ENCODE measurements around the gene C11orf68. TPM values are rescaled to one million over a fixed set of nuclear protein-coding genes. Genes with fewer than 3 reads are reported as not detected.
A peak's percentile ranks its signal among the peaks of the same experiment; 100 is the strongest.

Gene C11orf68
- polyA plus RNA-seq, 3 donors, result 21.8 to 31.5 (median 22.8) TPM

- Mint-ChIP-seq H3K9me3 (peaks cover 0 to 4% (median 0%) of the 10 kb centered on the region in 7 donors), H3K36me3 (no peaks in the 10 kb centered on the region), H3K27ac (peak overlapping the region in 5 of 7 donors; percentile 92 to 98 (median 96)), H3K27me3 (ENCODE audit: low read depth in 3 of 3) (peaks cover 0 to 4% (median 2%) of the 10 kb centered on the region in 3 donors), H3K4me1 (peaks cover 30% of the 10 kb centered on the region), H3K4me3 (no peak overlapping the region)
- H3K36me3 ChIP-seq (replicated peaks in 1 of 2; ENCODE audit: control insufficient read depth in 1 of 2, insufficient read depth in 2 of 2, low read length in 2 of 2), result no peaks in the 10 kb centered on the region
- no peaks in the 10 kb centered on the region for H3K9me3 ChIP-seq (replicated peaks in 1 of 2; ENCODE audit: control insufficient read depth in 1 of 2, insufficient read depth in 1 of 2, low read length in 2 of 2)
- no peak overlapping the region for H2AFZ ChIP-seq (ENCODE audit: insufficient read depth, low read depth, low read length, poor library complexity, severe bottlenecking)
- no peak for TF ChIP-seq CTCF (IDR thresholded peaks at IDR 0.05)
- H4K20me1 ChIP-seq (ENCODE audit: insufficient read depth, low read length), result no peaks in the 10 kb centered on the region
- no peak overlapping the region for H3K4me2 ChIP-seq (replicated peaks; ENCODE audit: extremely low read depth, low read length, poor library complexity, severe bottlenecking)
- 98% methylated on average over 6 of the region's 7 CpGs for WGBS (ENCODE audit: insufficient coverage)
- H3K4me3 ChIP-seq (replicated peaks in 1 of 3; ENCODE audit: low read depth in 2 of 3, low read length in 3 of 3), result no peak overlapping the region
- intact Hi-C loops (cut with micrococcal nuclease), result no loop called here
- no peak for DNase-seq
- no peaks in the 10 kb centered on the region for H3K27me3 ChIP-seq (ENCODE audit: control insufficient read depth in 2 of 2, insufficient read depth in 2 of 2, low read length in 2 of 2)
- H3K9ac ChIP-seq (ENCODE audit: insufficient read depth, low read length, poor library complexity, severe bottlenecking), result no peak overlapping the region
- peak overlapping the region in 1 of 2 donors; percentile 85 for H3K27ac ChIP-seq (ENCODE audit: low read depth in 1 of 2, low read length in 2 of 2)
- H3K79me2 ChIP-seq (ENCODE audit: insufficient read depth, low read length), result no peaks in the 10 kb centered on the region
- peaks cover 27 to 30% of the 10 kb centered on the region in 2 donors for H3K4me1 ChIP-seq (ENCODE audit: control insufficient read depth in 1 of 2, insufficient read depth in 2 of 2, low read length in 2 of 2)
Observed at GRCh38 chr11:65942531-65942930, 23.7 kb upstream of the C11orf68 start.

- Mint-ChIP-seq H3K4me1 (peaks cover 30% of the 10 kb centered on the region), H3K27me3 (ENCODE audit: low read depth in 3 of 3) (peaks cover 1 to 11% (median 1%) of the 10 kb centered on the region in 3 donors), H3K4me3 (peak overlapping the region; percentile 47 to 81), H3K27ac (peak overlapping the region; percentile 92 to 98 (median 97)), H3K36me3 (no peaks in the 10 kb centered on the region), H3K9me3 (peaks cover 0 to 4% (median 0%) of the 10 kb centered on the region in 7 donors)
- peak overlapping the region in 2 of 3 experiments; percentile 8 to 63 for H3K4me3 ChIP-seq (replicated peaks in 1 of 3; ENCODE audit: low read depth in 2 of 3, low read length in 3 of 3)
- H3K9me3 ChIP-seq (replicated peaks in 1 of 2; ENCODE audit: control insufficient read depth in 1 of 2, insufficient read depth in 1 of 2, low read length in 2 of 2), result no peaks in the 10 kb centered on the region
- H3K36me3 ChIP-seq (replicated peaks in 1 of 2; ENCODE audit: control insufficient read depth in 1 of 2, insufficient read depth in 2 of 2, low read length in 2 of 2), result no peaks in the 10 kb centered on the region
- H3K27me3 ChIP-seq (ENCODE audit: control insufficient read depth in 2 of 2, insufficient read depth in 2 of 2, low read length in 2 of 2), result no peaks in the 10 kb centered on the region
- peak overlapping the region; percentile 69 for H2AFZ ChIP-seq (ENCODE audit: insufficient read depth, low read depth, low read length, poor library complexity, severe bottlenecking)
- TF ChIP-seq CTCF (IDR thresholded peaks at IDR 0.05), result no peak
- DNase-seq, result no peak
- intact Hi-C loops (cut with micrococcal nuclease), result no loop called here
- H3K4me2 ChIP-seq (replicated peaks; ENCODE audit: extremely low read depth, low read length, poor library complexity, severe bottlenecking), result peak overlapping the region; percentile 70
- H3K4me1 ChIP-seq (ENCODE audit: control insufficient read depth in 1 of 2, insufficient read depth in 2 of 2, low read length in 2 of 2), result peaks cover 27 to 30% of the 10 kb centered on the region in 2 donors
- WGBS (ENCODE audit: insufficient coverage), result 51% methylated on average over 6 of the region's 9 CpGs
- H3K27ac ChIP-seq (ENCODE audit: low read depth in 1 of 2, low read length in 2 of 2), result peak overlapping the region; percentile 80 to 85
- no peaks in the 10 kb centered on the region for H4K20me1 ChIP-seq (ENCODE audit: insufficient read depth, low read length)
- H3K79me2 ChIP-seq (ENCODE audit: insufficient read depth, low read length), result no peaks in the 10 kb centered on the region
- peak overlapping the region; percentile 48 for H3K9ac ChIP-seq (ENCODE audit: insufficient read depth, low read length, poor library complexity, severe bottlenecking)
Observed at GRCh38 chr11:65941720-65942310, 23.0 kb upstream of the C11orf68 start.

Measured in CD14-positive monocyte (primary cell).